Choroid plexus epithelial cell (primary cell): ENCODE measurements around the gene TNRC6B.
"Not testable (repeated sequence)": the region's sequence is repeated elsewhere in the genome, so short reads cannot be mapped to it uniquely, and the experiment has no call there.

Experiments used
- DNase-seq: peaks from one replicate; pipeline ENCODE4 v3.0.0-alpha.2; 2010; ENCODE audit warnings: low read depth
- H3K4me3 ChIP-seq: 2 replicates; pipeline ENCODE4 v1.5.1; 2011; ENCODE audit warnings: low read depth, mild to moderate bottlenecking, control low read depth, low read length, moderate library complexity
- TF ChIP-seq, protein P1 (sequence below): conservative IDR thresholded peaks from 2 replicates; pipeline ENCODE4 v1.5.1; 2011; ENCODE audit warnings: low read depth, mild to moderate bottlenecking, control low read depth, inconsistent platforms, low read length, moderate library complexity

Gene TNRC6B

DNA sequence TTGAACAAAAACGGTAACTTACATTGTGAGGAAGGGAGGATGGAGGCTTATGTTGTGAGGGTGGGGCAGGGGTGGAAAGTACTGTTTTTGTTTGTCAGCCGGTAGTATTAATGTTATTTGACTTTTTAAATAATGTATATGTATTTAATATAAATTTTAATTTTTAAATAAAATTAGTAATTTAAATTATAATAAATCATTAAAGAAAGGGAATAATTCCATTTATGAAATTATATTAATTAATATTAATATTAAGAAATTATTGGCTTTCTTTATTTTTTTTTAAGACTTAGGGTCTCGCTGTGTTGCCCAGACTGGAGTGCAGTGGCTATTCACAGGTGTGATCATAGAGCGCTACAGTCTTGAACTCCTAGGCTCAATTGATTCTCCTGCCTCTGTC lies 24.0 kb upstream of the TNRC6B start:
- no peak overlapping the region for H3K4me3 ChIP-seq
- TF ChIP-seq, protein P1, sequence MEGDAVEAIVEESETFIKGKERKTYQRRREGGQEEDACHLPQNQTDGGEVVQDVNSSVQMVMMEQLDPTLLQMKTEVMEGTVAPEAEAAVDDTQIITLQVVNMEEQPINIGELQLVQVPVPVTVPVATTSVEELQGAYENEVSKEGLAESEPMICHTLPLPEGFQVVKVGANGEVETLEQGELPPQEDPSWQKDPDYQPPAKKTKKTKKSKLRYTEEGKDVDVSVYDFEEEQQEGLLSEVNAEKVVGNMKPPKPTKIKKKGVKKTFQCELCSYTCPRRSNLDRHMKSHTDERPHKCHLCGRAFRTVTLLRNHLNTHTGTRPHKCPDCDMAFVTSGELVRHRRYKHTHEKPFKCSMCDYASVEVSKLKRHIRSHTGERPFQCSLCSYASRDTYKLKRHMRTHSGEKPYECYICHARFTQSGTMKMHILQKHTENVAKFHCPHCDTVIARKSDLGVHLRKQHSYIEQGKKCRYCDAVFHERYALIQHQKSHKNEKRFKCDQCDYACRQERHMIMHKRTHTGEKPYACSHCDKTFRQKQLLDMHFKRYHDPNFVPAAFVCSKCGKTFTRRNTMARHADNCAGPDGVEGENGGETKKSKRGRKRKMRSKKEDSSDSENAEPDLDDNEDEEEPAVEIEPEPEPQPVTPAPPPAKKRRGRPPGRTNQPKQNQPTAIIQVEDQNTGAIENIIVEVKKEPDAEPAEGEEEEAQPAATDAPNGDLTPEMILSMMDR: no peak
- no peak for DNase-seq

- TF ChIP-seq, protein P1: peak; percentile 48
- DNase-seq: peak; percentile 82
- no peak overlapping the region for H3K4me3 ChIP-seq
These were observed 21.7 kb upstream of the TNRC6B start for GRCh38 chr22:40156001-40156516.

GRCh38 chr22:40156682-40157081 lies 21.0 kb upstream of the TNRC6B start:
- not testable (repeated sequence) for H3K4me3 ChIP-seq, DNase-seq

DNA sequence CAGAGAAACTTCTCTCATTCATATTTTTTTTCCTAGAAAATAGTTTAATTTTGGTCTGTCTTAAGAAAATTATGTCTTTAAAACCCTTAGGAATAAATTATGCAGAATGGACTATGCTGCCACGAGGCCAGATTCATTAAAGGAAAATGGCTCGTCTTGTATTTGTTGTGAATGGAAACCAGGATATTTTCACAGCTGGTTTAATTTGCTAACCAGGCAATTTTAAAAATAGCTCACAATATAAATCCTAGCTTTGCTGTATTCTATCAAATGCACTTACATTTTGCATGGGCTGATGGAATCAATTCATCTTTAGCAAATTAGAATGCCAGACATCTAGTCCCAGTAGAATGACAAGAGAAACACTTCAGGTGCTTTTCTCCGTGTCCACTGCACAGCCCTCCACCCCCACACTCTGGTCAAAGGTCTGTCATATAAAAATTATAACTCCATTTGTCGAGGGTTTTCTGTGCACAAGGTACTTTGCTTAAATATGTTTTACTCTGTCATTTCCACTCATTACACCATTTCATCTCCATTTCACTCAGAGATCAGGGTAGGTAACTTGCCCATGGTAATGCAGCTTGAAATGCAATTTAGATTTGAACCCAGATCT lies 20.3 kb upstream of the TNRC6B start:
- H3K4me3 ChIP-seq: no peak overlapping the region
- no peak for DNase-seq
- TF ChIP-seq, protein P1: no peak

GRCh38 chr22:40161194-40161593 lies 16.5 kb upstream of the TNRC6B start:
- no peak for DNase-seq
- TF ChIP-seq, protein P1: no peak
- no peak overlapping the region for H3K4me3 ChIP-seq

GRCh38 chr22:40165537-40165936 lies 12.2 kb upstream of the TNRC6B start:
- not testable (repeated sequence) for DNase-seq, H3K4me3 ChIP-seq

DNA sequence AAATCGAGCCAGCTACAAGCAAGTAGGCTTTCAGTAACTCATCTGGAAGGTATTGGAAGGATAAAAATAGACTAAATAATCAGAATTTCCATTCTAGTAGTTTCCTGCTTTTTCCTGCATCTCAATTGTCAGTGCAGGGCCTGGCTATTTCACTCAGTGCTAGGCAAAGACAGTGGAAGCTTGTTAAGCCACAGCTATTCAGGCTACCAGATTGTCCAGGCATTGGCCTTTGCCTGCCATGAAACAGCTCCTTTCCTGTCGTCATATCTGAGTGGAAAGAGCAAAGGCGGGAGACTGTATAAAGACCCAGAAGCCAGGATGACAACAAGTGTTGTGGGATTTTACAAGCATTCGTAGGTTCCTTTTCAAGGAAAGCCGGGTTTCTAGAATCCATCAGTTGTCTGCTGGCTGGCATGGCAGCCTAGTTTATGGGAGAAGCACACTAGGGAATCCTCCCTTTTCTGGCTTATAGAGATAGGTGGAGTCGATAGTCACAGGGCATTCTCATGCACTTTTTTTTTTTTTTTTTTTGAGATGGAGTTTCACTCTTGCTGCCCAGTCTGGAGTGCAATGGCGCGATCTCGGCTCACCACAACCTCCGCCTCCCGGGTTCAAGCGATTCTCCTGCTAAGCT lies 2.0 kb upstream of the TNRC6B start:
- H3K4me3 ChIP-seq: no peak overlapping the region
- TF ChIP-seq, protein P1: no peak
- no peak for DNase-seq
